ENCODE results near the gene COL9A1. TPM values are rescaled to one million over a fixed set of nuclear protein-coding genes. Genes with fewer than 3 reads are reported as not detected.
A peak's percentile ranks its signal among the peaks of the same experiment; 100 is the strongest.

The COL9A1 gene
- total and polyA plus RNA-seq, 11 donors = 0.09 to 1.7 (median 0.37) TPM; not detected in 2

DNA sequence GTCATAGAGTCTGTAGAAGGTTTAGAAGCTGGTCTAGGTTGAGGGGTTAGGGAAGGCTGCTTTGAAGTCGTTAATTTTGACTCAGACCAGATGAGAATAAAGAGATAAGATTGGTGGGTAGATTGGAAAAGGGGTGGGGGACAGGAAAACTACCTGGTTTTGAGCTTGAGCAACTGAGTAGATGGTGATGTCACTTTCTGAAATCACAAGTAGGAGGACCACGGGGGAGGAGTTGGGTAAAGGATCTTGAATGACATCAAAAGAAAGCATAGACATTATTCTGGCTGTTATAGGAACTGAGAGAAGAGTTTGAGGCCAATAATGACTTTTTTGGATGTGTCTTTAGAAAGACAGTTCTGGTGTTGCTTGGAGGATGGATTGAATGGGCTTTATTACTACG, 4.1 kb upstream of the COL9A1 start:
- DNase-seq (no peak), ATAC-seq (no peak)
- no peaks in the 10 kb centered on the region for H3K36me3 ChIP-seq
- peaks cover 0 to 14% (median 0%) of the 10 kb centered on the region in 9 donors for H3K27me3 ChIP-seq
- no peaks in the 10 kb centered on the region for H3K4me1 ChIP-seq
- intact Hi-C loops (cut with DNase I) = loop anchor here in 3 of 10 donors (5.0 to 10.0 kb wide), 4 partner anchors 85 to 710 kb away; no protein-coding TSS in a partner anchor
- H3K4me3 ChIP-seq = no peak overlapping the region
- H3K27ac ChIP-seq = no peak overlapping the region
- 65 to 71% (median 68%) methylated on average over 3 of the region's 3 CpGs for WGBS, 4 donors
- TF ChIP-seq, protein P1, sequence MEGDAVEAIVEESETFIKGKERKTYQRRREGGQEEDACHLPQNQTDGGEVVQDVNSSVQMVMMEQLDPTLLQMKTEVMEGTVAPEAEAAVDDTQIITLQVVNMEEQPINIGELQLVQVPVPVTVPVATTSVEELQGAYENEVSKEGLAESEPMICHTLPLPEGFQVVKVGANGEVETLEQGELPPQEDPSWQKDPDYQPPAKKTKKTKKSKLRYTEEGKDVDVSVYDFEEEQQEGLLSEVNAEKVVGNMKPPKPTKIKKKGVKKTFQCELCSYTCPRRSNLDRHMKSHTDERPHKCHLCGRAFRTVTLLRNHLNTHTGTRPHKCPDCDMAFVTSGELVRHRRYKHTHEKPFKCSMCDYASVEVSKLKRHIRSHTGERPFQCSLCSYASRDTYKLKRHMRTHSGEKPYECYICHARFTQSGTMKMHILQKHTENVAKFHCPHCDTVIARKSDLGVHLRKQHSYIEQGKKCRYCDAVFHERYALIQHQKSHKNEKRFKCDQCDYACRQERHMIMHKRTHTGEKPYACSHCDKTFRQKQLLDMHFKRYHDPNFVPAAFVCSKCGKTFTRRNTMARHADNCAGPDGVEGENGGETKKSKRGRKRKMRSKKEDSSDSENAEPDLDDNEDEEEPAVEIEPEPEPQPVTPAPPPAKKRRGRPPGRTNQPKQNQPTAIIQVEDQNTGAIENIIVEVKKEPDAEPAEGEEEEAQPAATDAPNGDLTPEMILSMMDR (IDR thresholded peaks at IDR 0.05) = no peak
- H3K9me3 ChIP-seq = no peaks in the 10 kb centered on the region

DNA sequence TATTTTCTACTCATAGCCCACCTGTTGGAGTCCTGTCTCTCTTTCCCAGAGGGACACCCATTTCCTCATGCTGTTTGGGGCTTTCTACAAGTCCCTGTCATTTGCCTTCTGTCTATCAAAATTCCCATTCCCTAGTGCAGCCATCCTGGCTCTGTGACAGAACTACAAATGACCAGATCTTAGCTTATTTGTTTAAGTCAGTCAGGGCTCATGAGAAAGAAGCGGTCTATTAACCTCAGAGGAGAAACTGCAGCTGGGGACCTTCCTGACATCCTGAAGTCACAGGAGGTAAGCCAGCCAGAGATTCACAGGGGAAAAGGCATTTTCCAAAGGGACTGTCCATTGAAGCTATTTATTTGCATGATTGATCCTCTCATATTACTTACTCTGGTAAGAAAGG, 1.7 kb upstream of the COL9A1 start:
- DNase-seq (no peak), ATAC-seq (peak in 1 of 4 donors; percentile 32)
- intact Hi-C loops (cut with DNase I) = loop anchor here in 3 of 10 donors (5.0 to 10.0 kb wide), 4 partner anchors 82 to 713 kb away; no protein-coding TSS in a partner anchor
- Histone ChIP-seq H3K9me3 (no peaks in the 10 kb centered on the region), H3K4me1 (no peaks in the 10 kb centered on the region), H3K27me3 (peaks cover 0 to 11% (median 0%) of the 10 kb centered on the region in 9 donors), H3K27ac (no peak overlapping the region), H3K4me3 (no peak overlapping the region), H3K36me3 (no peaks in the 10 kb centered on the region)
- TF ChIP-seq, protein P1 (IDR thresholded peaks at IDR 0.05) = no peak
- TF ChIP-seq POLR2A (IDR thresholded peaks at IDR 0.05) = no peak
- WGBS, 4 donors = 59 to 72% (median 67%) methylated on average over 1 of the region's 1 CpG

DNA sequence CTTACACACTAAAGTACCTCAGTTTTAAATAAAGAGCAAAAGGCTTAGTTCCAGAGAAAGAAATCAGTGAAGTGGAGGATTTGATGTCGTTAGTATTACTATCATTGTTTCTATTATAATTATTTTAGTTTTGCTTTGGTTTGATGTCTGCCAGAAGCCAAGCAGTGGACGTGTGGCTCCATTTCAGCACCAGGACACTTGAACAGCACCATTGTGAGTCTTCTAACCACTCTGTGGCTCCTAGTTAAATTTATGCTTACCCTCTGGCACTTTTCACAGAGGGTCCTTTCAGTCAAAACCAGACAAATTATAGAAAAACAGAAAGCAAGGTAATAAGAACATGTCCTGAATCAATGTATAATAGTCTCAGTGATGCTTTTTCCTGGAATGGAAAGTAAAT, 3.4 kb downstream of the COL9A1 start:
- ATAC-seq (no peak), DNase-seq (no peak)
- no peak overlapping the region for H3K27ac ChIP-seq
- H3K27me3 ChIP-seq = peaks cover 0 to 11% (median 0%) of the 10 kb centered on the region in 9 donors
- intact Hi-C loops (cut with DNase I) = loop anchor here in 1 of 10 donors (10.0 kb wide), 1 partner anchor 75 kb away; no protein-coding TSS in a partner anchor
- 8 to 20% (median 17%) methylated on average over 2 of the region's 2 CpGs for WGBS, 4 donors
- TF ChIP-seq, protein P1 (IDR thresholded peaks at IDR 0.05) = no peak
- no peak for TF ChIP-seq POLR2A (IDR thresholded peaks at IDR 0.05)
- no peaks in the 10 kb centered on the region for H3K36me3 ChIP-seq
- H3K4me3 ChIP-seq = no peak overlapping the region
- no peaks in the 10 kb centered on the region for H3K9me3 ChIP-seq
- H3K4me1 ChIP-seq = peaks cover 0 to 9% (median 0%) of the 10 kb centered on the region in 12 donors

DNA sequence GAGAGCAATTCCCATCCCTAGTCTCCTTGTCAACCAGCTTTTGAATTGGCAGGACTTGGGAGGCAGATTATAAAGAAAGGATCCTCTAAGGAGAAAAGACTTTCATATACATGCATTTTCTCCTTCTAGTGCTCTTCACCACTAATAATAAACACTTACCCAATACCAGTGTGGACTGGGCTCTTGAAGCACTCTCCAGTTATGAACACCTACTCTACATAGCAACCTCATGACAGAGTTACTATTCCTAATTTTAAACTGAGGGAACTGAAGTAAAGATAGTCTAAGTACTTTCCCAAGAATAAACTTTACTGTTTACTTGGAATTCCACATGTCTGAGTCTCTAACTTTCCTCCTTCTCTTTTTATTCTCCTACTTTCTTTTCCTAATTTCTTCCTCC, 4.8 kb downstream of the COL9A1 start:
- Histone ChIP-seq H3K9me3 (no peaks in the 10 kb centered on the region), H3K4me1 (peaks cover 0 to 9% (median 0%) of the 10 kb centered on the region in 12 donors), H3K36me3 (no peaks in the 10 kb centered on the region), H3K4me3 (no peak overlapping the region), H3K27me3 (peaks cover 0 to 4% (median 0%) of the 10 kb centered on the region in 9 donors), H3K27ac (peak overlapping the region in 3 of 12 donors; percentile 27 to 61 (median 37))
- ATAC-seq (peak; percentile 82 to 91 (median 90)), DNase-seq (no peak)
- no peak for TF ChIP-seq POLR2A (IDR thresholded peaks at IDR 0.05)
- TF ChIP-seq, protein P1 (IDR thresholded peaks at IDR 0.05) = no peak
- intact Hi-C loops (cut with DNase I) = loop anchor here in 1 of 10 donors (10.0 kb wide), 1 partner anchor 73 kb away; no protein-coding TSS in a partner anchor
